Keratinocyte (primary cell): ENCODE data around the gene CGREF1. TPM values are rescaled to one million over a fixed set of nuclear protein-coding genes. Genes with fewer than 3 reads are reported as not detected.

Experiments used
- DNase-seq: peaks from one replicate; pipeline ENCODE4 v3.0.0-alpha.2; 2011; ENCODE audit warnings: low read depth, missing footprints, low spot score
- FAIRE-seq: peaks from 2 replicates; lab custom pipeline; 2011; peaks lifted over from hg19 to GRCh38; lab: Jason Lieb, UNC
- H2AFZ ChIP-seq: 2 replicates; pipeline ENCODE4 v1.6.0; 2012; ENCODE audit warnings: low read length, control low read depth, inconsistent platforms; ENCODE audit not compliant: control insufficient read depth
- H3K27ac ChIP-seq: 2 replicates; pipeline ENCODE4 v1.5.1; 2011; ENCODE audit warnings: low read length; ENCODE audit not compliant: control insufficient read depth, insufficient read depth
- H3K27me3 ChIP-seq: 3 replicates; pipeline ENCODE4 v1.6.0; 2011; ENCODE audit warnings: low read length; ENCODE audit not compliant: control insufficient read depth, insufficient read depth; ENCODE audit errors: extremely low read depth
- H3K36me3 ChIP-seq, 2 experiments: 2 replicates in 1 of 2; 3 replicates in 1 of 2; pipeline ENCODE4 v1.5.1; 2011; ENCODE audit warnings: low read length in 2 of 2, mild to moderate bottlenecking in 1 of 2; ENCODE audit not compliant: control insufficient read depth in 2 of 2, insufficient read depth in 2 of 2; ENCODE audit errors: extremely low read depth in 1 of 2
- H3K4me1 ChIP-seq: 3 replicates; pipeline ENCODE4 v1.5.1; 2011; ENCODE audit warnings: low read length; ENCODE audit not compliant: control insufficient read depth, insufficient read depth; ENCODE audit errors: extremely low read depth
- H3K4me2 ChIP-seq: 3 replicates; pipeline ENCODE4 v1.6.0; 2011; ENCODE audit warnings: low read depth, low read length; ENCODE audit not compliant: control insufficient read depth, insufficient read depth; ENCODE audit errors: extremely low read depth
- H3K4me3 ChIP-seq, 3 experiments: fragments of 200-600 bp in 1 of 3; sonication (generic) in 1 of 3; 2 replicates in 2 of 3; 3 replicates in 1 of 3; pipeline ENCODE4 v1.5.1; 2011 to 2016; ENCODE audit warnings: low read length in 3 of 3, mild to moderate bottlenecking in 3 of 3, control low read depth in 2 of 3, inconsistent platforms in 1 of 3, low read depth in 1 of 3, mixed read lengths in 1 of 3, mixed run types in 1 of 3, moderate library complexity in 1 of 3; ENCODE audit not compliant: control insufficient read depth in 2 of 3, insufficient read depth in 2 of 3; ENCODE audit errors: extremely low read depth in 1 of 3
- H3K79me2 ChIP-seq: 2 replicates; pipeline ENCODE4 v1.6.0; 2012; ENCODE audit warnings: low read length; ENCODE audit not compliant: control insufficient read depth, insufficient read depth
- H3K9ac ChIP-seq: 3 replicates; pipeline ENCODE4 v1.6.0; 2011; ENCODE audit warnings: low read length; ENCODE audit not compliant: control insufficient read depth, insufficient read depth; ENCODE audit errors: extremely low read depth
- H3K9me1 ChIP-seq: 3 replicates; pipeline ENCODE4 v1.6.0; 2011; ENCODE audit warnings: low read length; ENCODE audit not compliant: control insufficient read depth, insufficient read depth; ENCODE audit errors: extremely low read depth
- H3K9me3 ChIP-seq: 2 replicates; pipeline ENCODE4 v1.5.1; 2012; ENCODE audit warnings: low read depth, low read length; ENCODE audit not compliant: control insufficient read depth
- H4K20me1 ChIP-seq: 3 replicates; pipeline ENCODE4 v1.6.0; 2011; ENCODE audit warnings: low read length; ENCODE audit not compliant: control insufficient read depth, insufficient read depth; ENCODE audit errors: extremely low read depth
- CTCF ChIP-seq, 3 experiments: IDR thresholded peaks in 1 of 3; conservative IDR thresholded peaks in 1 of 3; optimal IDR thresholded peaks in 1 of 3; 2 replicates in 2 of 3; 3 replicates in 1 of 3; pipeline versions ENCODE3 to v1.5.1; 2011; ENCODE audit warnings: low read length in 3 of 3, mild to moderate bottlenecking in 3 of 3, moderate library complexity in 2 of 3, control low read depth in 1 of 3, inconsistent platforms in 1 of 3; ENCODE audit not compliant: insufficient read depth in 2 of 3; ENCODE audit errors: extremely low read depth in 1 of 3
- EZH2 ChIP-seq: IDR thresholded peaks from one replicate; pipeline ENCODE4 v1.6.1; 2012; ENCODE audit warnings: inconsistent platforms, mild to moderate bottlenecking, low read length, moderate library complexity
- dilution Hi-C: fragments of 300-500 bp; cut with MboI; formaldehyde crosslinking; loops from one replicate; pipeline ENCODE4 v1.7.0; 2020; ENCODE audit warnings: low sequenced_read_pairs; ENCODE audit not compliant: extremely low pct_ligation_motif_present
- polyA plus RNA-seq, 5 experiments: library from polyadenylated mRNA; depleted of rRNA in 3 of 5; stranded (reverse) in 3 of 5; stranded (forward) in 1 of 5; unstranded in 1 of 5; fragments of >200 nt; gene quantifications; 1 replicate in 1 of 5; 2 replicates in 3 of 5; 3 replicates in 1 of 5; pipeline versions ENCODE4 v1.2.1 to v1.2.3, GENCODE V29; 2011 to 2012; ENCODE audit warnings: missing spikeins in 2 of 5, low read depth in 1 of 5, low replicate concordance in 1 of 5

CGREF1 gene
- polyA plus RNA-seq, 1 donor (not counting 4 experiments of a cell fraction or from before 2014, with no cell fraction given), result 1.3 TPM

GRCh38 chr2:27071277-27071989 is 47.5 kb downstream of the CGREF1 start, which contains the start of gene OST4:
Gene OST4 (minus strand): TSS chr2:27071654.
- Histone ChIP-seq H3K9me3 (no peaks in the 10 kb centered on the region), H3K4me2 (peak within 1 kb of the TSS; percentile 94), H3K4me3 (peak within 1 kb of the TSS; percentile 95 to 97 (median 95)), H3K4me1 (peaks cover 17% of the 10 kb centered on the region), H3K9ac (peak within 1 kb of the TSS; percentile 92), H4K20me1 (no peaks in the 10 kb centered on the region), H3K27ac (peak within 1 kb of the TSS; percentile 85), H2AFZ (peak within 1 kb of the TSS; percentile 85), H3K27me3 (no peaks in the 10 kb centered on the region), H3K36me3 (peaks cover 11 to 27% of the 10 kb centered on the region in 2 experiments), H3K79me2 (peaks cover 34% of the 10 kb centered on the region), H3K9me1 (no peaks in the 10 kb centered on the region)
- FAIRE-seq (no peak), DNase-seq (peak; percentile 63)
- TF ChIP-seq EZH2 (no peak), CTCF (optimal IDR thresholded peaks at IDR 0.05 in 1 of 3, IDR thresholded peaks at IDR 0.05 in 1 of 3, conservative IDR thresholded peaks at IDR 0.05 in 1 of 3; ENCODE audit: extremely low read depth in 1 of 3, insufficient read depth in 2 of 3, low read length in 3 of 3) (peak in 1 of 3 experiments; percentile 3)
- dilution Hi-C loops, result no loop called here

GRCh38 chr2:27070653-27071276 is 48.2 kb downstream of the CGREF1 start:
- H3K4me3 ChIP-seq, result peak overlapping the region; percentile 95 to 97 (median 95)
- H3K4me2 ChIP-seq, result peak overlapping the region; percentile 94
- FAIRE-seq, result no peak
- H3K9me3 ChIP-seq, result no peaks in the 10 kb centered on the region
- H3K27me3 ChIP-seq, result no peaks in the 10 kb centered on the region
- H3K27ac ChIP-seq, result peak overlapping the region; percentile 85
- no peaks in the 10 kb centered on the region for H4K20me1 ChIP-seq
- peaks cover 11 to 27% of the 10 kb centered on the region in 2 experiments for H3K36me3 ChIP-seq
- H3K9me1 ChIP-seq, result no peaks in the 10 kb centered on the region
- TF ChIP-seq CTCF (optimal IDR thresholded peaks at IDR 0.05 in 1 of 3, IDR thresholded peaks at IDR 0.05 in 1 of 3, conservative IDR thresholded peaks at IDR 0.05 in 1 of 3; ENCODE audit: extremely low read depth in 1 of 3, insufficient read depth in 2 of 3, low read length in 3 of 3), result no peak
- TF ChIP-seq EZH2, result no peak
- dilution Hi-C loops, result no loop called here
- H3K4me1 ChIP-seq, result peaks cover 17% of the 10 kb centered on the region
- peak overlapping the region; percentile 85 for H2AFZ ChIP-seq
- DNase-seq, result no peak
- H3K79me2 ChIP-seq, result peaks cover 34% of the 10 kb centered on the region
- H3K9ac ChIP-seq, result peak overlapping the region; percentile 92
